Measurements from ENCODE around the gene CSRNP2.
"Not testable (repeated sequence)": the region's sequence is repeated elsewhere in the genome, so short reads cannot be mapped to it uniquely, and the experiment has no call there.

CSRNP2 gene, protein sequence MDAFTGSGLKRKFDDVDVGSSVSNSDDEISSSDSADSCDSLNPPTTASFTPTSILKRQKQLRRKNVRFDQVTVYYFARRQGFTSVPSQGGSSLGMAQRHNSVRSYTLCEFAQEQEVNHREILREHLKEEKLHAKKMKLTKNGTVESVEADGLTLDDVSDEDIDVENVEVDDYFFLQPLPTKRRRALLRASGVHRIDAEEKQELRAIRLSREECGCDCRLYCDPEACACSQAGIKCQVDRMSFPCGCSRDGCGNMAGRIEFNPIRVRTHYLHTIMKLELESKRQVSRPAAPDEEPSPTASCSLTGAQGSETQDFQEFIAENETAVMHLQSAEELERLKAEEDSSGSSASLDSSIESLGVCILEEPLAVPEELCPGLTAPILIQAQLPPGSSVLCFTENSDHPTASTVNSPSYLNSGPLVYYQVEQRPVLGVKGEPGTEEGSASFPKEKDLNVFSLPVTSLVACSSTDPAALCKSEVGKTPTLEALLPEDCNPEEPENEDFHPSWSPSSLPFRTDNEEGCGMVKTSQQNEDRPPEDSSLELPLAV

DNA sequence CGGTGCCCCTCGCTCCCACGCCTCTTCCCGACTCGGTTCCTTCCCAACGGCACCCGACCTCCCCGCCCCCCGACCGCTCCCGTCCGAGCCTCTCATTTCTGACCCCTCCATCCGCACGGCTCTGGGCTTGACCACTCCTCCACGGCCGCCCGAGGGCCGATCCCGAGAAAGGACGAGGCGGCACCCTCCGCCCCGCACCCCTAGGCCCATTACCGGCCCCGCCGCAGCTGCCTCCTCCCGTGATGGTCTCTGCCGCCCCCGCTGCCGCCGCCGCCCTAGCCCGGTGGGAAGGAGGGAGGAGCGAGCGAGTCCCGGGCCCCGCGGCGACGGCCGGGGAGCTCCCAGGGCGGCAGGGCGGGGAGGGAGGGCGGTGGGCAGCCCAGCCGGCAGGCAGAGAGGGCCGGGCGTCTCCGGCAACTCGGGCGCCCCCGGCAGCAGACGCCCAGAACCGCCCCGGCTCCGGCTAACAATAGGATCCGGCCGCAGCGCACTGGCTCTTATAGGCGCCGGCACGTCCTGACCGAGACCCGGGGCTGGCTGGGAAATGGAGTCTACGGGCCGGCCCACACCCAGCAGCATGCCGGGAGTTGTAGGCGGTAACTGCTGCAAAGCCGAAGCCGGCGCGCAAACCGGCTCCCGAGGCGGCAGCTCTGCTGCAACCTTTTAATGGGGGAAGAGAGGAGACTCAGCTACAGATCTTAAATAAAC is at the start of gene CSRNP2:
CSRNP2 (minus strand) TSS at position 471 of the 708 bp plus-strand sequence. CDS start 7,035 bp downstream, outside the sequence.
- peak; percentile 84 to 93 (median 93) for DNase-seq (ENCODE audit: low read depth in 2 of 3, low spot score in 2 of 3)

DNA sequence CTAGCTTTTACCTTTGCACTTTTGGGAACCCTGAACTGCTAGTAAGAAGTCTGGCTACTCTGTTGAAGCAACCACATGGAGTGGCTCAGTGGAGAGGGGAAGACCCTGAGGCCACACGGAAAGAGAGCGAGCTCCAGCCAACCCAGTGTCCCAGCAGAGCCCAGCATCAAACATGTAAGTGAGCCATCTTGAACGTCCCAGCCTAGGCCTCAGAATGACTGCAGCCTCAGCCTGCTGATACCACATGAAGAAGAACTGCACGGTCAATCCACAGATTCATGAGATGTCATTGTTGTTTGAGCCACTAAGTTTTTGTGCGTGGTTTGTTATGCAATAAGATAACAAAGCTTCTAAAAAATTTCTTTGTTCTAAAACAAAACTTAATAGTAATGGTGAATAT is 49.3 kb upstream of the CSRNP2 start:
- DNase-seq (ENCODE audit: low read depth in 2 of 3, low spot score in 2 of 3), result no peak

DNA sequence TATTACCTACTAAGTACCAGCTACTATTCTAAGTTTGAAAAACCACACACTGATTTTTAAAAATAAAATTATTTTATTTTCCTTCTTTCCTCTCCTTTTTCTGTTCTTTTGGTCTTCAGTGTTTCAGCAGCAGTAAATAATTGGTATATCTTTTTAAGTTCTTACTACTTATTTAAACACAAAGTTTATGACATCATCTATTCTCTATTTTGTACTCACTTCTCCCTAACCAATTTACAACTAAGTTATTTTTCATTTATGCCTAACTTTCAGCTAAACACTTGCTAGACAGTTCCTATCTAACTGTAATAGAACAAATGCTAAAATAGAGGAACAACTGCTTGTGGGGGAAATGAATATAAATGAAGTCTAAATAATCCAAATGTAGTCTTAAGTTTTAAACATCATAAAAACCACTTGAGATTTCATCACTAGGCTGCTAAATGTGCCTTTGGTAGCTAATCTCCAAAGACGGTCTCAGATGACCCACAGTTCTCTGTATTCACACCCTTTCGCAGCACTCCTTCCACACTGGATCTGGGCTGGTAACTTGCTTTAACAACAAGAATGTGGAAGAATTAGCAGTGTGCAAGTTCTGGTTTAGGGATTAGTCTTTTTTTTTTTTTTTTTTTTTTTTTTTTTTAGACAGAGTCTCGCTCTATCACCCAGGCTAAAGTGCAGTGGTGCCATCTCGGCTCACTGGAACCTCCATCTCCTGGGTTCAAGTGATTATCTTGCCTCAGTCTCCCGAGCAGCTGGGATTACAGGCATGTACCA is 48.5 kb upstream of the CSRNP2 start:
- DNase-seq (ENCODE audit: low read depth in 2 of 3, low spot score in 2 of 3), result no peak

DNA sequence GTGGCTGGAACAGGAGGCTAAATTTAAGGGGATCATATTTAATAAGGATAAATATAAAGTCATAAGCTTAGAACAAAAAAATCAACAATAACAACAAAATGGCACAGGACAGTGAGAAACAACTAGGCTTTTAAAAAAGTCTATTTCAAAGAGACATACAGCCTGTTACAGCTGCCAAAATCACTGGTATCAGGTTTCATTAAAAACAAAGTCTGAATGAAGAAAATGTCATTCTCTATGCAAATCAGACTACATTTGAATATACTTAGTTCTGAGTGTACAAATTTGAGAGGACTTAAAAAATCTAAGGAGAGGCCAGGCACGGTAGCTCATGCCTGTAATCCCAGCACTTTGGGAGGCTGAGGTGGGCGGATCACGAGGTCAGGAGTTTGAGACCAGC is 45.5 kb upstream of the CSRNP2 start:
- DNase-seq (ENCODE audit: low read depth in 2 of 3, low spot score in 2 of 3), result no peak

DNA sequence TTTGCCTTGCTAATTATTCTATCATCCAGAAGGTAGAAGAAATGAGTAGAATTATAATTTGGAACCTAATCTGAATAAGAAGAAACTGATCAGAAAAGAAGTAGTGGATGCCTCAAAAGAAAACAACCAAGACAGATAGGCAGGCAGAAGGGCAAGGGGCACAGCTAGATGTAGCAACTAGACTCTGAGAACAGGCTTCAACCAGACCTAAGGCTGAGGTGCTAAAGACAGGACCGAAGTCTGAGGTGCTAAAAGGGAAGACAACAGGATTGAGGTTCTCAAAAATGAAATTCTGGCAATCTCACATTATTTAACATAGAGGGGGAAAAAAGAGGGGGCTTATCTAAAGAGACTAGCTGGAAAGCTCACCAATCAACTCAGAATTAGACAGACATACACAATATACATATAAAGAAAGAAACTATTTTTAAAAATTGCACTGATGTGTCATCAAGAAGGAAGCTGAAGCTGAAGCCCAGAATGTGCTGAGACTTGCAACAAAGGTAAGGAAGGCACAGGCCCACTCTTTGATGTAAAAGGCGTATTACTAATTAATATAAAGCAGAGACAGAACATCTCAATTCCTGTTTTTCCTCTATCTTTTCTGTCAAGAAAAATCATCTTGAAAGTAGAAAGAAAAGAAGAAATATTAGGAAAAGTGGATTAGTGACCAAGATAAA is 43.8 kb upstream of the CSRNP2 start:
- DNase-seq (ENCODE audit: low read depth in 2 of 3, low spot score in 2 of 3), result no peak

DNA sequence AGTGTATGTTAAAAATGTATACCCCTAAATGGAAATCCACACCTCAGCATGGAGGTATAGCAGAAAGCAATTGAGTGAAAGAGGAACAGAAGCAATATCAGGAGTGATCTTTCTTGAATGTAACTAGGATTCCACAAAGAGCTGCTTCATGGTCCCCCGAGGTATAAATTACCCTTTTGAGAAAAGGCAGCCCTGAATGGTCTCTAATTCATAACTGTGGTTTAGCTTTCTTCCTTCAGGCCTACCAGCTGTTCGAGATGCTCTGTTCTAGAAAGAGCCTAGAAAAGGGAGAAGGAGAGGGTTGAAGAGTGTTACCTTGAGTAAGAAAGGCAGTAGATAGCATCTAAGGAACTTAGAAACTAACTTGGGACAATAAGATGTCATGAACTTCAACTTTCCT is 42.9 kb upstream of the CSRNP2 start:
- no peak for DNase-seq (ENCODE audit: low read depth in 2 of 3, low spot score in 2 of 3)

DNA sequence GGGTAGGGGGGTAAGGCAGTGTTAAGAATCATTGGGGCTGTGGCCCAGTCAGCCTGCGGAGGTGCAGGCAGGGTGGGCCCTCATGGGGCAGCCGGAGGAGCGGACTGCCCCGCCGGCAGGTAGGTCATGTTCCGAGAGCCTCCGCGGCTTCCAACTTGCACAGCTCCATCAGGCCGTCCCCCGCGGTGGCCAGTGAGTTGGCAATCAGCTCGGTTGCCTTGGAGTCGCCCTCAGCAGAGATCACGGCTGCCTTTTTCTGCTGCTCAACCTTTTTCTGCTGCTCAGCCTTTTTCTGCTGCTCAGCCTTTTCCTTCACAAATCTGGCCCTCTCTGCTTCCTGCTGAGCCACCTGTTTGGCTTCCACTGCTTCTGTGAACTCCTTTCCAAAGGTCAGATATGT is 41.1 kb upstream of the CSRNP2 start:
- no peak for DNase-seq (ENCODE audit: low read depth in 2 of 3, low spot score in 2 of 3)

DNA sequence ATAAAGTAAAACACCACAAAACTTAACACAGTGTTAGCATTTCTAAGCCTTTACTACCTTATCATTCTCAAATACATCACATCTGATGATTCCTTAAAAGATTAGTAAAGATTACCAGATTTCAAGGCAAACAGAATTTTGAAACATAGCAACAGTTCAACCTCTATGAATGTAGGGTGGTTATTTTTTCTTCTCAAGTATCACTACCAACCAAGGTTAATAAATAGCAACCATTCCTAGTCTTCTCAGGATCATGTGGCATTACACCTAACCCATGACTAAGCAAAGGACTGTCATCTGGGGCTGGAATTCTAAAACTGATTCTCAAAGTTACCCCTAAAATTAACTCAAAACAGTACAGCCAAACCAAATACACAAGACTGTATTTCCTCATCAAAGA is 39.4 kb upstream of the CSRNP2 start:
- DNase-seq (ENCODE audit: low read depth in 2 of 3, low spot score in 2 of 3), result no peak

DNA sequence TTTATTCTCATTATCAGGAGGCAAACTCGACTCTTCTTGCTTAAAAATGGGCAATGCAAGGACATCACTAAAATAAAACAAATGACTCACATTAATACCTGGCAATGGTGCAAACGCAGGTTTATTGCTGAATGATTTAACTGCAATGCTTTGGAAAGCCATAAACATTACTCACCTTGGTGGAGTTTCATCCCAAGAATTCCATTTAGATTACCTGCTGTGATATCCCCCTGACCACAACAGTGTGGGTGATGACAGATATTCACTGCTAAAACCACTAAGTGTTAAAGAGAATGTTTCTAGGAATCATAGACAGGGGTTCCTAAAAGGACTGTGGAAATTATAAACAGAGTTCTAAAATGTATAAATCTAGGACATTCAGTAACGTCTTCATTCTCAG is 35.3 kb upstream of the CSRNP2 start:
- DNase-seq (ENCODE audit: low read depth in 2 of 3, low spot score in 2 of 3), result no peak

DNA sequence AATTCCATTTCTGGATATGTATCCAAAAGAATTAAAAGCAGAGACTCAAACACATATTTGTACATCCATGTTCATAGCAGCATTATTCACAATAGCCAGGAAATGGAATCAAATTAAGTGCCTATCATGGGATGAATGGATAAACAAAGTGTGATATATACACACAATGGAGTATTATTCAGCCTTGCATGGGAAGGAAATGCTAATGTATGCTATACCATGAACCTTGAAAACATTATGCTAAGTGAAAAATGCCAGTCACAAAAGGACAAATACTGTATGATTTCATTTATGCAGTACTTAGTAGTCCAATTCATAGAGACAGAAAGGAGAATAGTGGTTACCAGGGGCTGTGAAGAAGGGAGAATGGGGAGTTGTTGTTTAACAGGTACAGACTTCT is 32.1 kb upstream of the CSRNP2 start:
- DNase-seq (ENCODE audit: low read depth in 2 of 3, low spot score in 2 of 3), result no peak

DNA sequence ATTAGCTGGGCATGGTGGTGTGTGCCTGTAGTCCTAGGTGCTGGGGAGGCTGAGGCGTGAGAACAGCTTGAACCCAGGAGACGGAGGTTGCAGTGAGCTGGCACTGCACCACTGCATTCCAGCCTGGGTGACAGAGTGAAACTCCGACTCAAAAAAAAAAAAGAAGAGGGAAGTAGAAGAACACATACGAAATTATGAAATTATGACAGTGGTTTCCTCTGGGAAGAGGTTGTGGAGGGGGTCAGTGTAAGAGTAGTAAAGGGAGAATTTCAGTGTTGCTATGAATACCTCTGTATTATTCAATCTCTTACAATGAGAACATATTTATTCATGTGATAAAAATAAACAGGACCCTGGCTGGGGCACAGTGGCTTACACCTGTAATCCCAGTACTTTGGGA is 24.7 kb upstream of the CSRNP2 start:
- no peak for DNase-seq (ENCODE audit: low read depth in 2 of 3, low spot score in 2 of 3)

DNA sequence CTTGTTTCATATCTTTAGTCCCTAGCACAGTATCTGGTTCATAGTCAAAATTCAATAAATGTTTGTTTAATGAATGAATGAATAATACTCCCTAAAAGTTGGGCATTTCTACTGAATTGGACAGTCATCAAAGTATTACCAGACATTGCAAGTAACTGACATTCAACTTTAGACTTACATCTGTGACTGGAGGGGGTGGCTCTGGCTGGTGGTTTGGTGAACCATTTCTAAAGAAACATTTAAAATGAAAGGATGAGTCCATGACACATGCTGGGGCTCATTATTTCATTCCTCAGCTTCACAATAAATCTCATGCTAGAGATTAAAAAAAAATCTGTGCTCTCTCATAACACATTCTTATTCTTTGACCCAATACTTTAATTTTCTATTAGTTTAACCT is 20.6 kb upstream of the CSRNP2 start:
- no peak for DNase-seq (ENCODE audit: low read depth in 2 of 3, low spot score in 2 of 3)

DNA sequence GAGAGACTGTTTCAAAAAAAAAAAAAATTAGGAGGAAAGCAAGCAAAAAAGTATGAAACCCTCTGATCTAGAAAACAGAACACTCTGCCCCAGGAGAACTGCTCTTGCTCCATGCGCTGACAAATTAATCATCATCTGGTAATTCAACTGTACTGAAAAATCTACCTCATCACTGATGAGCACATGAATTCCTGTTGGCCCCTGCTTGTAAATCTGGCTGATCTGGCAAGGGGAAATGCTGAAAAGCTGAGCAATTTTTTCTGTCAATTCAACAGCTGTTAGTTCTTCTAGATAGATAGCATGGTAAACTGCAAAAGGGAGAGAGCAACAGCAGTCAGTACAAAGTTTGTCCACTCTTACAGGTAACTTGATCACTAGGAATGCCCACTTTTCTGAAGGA is 15.2 kb upstream of the CSRNP2 start:
- DNase-seq (ENCODE audit: low read depth in 2 of 3, low spot score in 2 of 3), result no peak

DNA sequence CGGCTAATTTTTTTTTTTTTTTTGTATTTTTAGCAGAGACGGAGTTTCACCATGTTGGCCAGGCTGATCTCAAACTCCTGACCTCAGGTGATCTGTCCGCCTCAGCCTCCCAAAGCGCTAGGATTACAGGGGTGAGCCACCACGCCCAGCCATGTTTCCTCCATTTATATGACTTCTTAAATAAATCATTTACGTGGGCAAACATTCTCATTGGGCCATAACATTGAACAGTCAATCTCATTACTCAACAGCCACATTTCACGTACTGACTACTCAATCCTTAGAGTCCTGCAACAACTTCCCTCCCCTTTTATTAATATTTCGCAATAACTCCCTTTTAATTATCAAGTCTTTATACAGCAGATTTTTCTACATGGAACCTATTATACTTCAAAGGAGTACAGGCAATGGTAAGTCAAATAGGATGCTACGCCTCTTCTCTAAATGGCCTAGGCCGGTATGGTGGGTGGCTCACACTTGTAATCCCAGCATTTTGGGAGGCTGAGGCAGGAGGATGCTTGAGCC is 7.4 kb upstream of the CSRNP2 start:
- DNase-seq (ENCODE audit: low read depth in 2 of 3, low spot score in 2 of 3), result no peak

DNA sequence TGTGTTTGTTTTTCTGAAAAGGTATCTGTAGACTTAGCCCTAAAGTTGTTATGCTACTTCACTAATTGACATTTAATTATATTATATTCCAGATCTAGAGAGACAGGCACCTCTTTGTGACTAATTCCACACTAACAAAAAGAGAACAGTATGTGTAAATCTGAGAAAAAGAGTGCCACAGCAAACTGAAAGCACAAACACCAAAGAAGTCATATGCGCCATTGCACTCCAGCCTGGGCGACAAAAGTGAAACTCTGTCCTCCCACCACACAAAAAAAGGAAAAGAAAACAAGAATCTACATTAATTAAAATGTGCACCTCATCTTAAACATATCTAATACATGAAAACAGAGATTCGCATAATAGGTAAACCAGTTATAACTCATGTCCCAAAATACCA is 4.4 kb upstream of the CSRNP2 start:
- DNase-seq (ENCODE audit: low read depth in 2 of 3, low spot score in 2 of 3), result no peak

DNA sequence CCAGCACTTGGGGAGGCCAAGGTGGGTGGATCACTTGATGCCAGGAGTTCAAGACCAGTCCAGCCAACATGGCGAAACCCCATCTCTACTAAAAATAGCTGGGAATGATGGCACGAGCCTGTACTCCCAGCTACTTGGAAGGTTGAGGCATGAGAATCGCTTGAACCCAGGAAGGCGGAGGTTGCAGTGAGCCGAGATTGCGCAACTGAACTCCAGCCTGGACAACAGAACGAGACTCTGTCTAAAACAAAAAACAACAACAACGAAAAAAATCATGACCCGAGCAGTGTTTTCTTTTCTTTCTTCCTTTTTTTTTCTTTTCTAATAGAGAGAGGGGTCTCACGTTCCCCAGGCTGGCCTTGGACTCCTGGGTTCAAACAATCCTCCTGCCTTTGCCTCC is 3.5 kb upstream of the CSRNP2 start:
- no peak for DNase-seq (ENCODE audit: low read depth in 2 of 3, low spot score in 2 of 3)

DNA sequence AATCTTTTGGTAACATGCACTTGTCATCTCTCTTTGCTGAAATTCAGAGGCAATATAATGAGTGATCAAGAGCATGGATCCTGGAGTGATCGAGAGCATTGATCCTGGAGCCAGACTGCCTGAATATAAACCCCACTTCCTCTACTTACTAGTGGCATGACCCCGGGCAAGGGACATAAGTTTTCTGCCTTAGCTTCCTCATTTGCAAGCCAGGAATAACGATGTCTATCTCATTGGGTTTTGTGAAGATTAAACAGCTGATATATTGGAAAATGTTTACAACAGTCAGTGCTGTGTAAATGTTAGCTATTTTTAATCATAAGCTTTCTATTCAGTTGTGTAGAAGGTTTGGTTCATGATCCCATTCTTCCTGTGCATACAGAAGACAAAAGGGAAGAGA is 2.4 kb upstream of the CSRNP2 start:
- DNase-seq (ENCODE audit: low read depth in 2 of 3, low spot score in 2 of 3), result no peak

DNA sequence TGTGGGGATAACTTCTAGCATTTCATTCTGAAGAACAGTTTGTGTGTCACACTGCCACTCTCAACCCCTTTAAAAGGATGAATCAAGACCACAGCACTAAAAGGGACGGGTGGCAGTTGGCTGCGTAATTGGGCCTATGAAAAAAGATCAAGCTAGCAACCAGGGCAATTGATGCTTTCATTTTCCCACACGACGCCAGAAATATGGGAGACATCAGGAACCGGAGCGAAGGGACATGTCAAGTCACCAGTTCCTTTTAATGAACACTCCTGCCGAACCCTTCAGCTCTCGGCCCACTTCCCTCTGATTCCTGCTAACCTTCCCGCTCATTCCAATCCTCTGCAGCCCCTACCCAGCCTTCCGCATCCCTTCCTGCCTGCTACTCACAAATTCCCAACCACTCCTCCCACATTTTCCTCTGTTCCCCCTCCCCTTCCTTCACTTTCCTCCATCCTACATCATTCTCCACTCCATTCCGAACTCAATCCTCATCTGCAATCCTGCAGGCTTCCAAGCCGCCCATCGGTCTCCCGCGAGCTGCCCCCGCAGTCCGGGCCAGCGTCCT is 753 bp downstream of the CSRNP2 start:
- no peak for DNase-seq (ENCODE audit: low read depth in 2 of 3, low spot score in 2 of 3)

DNA sequence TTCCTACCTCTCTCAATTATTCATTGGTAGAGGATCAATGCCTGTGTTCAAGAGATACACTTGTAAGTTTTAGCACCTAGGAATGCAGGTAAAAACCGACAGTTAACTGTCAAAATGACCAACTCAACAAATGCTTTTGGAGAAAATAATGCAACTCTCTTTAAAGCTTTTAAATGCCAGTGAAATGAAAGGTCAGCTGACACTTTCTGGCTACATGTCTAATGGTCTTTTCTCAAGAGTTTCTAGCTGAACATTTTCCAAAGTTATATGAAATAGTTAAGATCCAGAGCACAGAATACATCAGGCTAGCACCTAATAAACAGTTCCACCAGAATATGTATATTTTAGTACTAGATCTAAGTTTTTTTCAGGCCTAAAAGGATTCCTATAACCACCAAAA is 2.0 kb downstream of the CSRNP2 start:
- no peak for DNase-seq (ENCODE audit: low read depth in 2 of 3, low spot score in 2 of 3)

DNA sequence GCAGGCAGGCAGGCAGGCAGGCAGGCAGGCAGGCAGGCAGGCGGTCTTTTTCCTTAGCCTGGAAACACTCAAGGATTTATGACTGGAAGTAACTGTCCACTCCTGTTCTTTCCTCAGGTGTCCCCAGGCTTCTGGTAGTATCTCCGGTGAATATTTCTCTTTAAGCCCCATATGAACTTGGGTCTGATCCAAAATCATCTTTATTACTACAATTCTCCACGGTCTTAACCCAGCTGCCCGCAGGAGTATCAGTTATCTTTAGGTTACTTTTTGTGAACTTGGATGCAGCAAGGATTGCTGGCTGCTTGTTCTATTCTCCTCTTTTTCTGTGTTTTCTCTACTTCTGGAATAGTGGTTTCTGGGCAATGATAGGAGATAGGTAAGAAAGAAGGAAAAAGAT is 3.3 kb downstream of the CSRNP2 start:
- no peak for DNase-seq (ENCODE audit: low read depth in 2 of 3, low spot score in 2 of 3)

DNA sequence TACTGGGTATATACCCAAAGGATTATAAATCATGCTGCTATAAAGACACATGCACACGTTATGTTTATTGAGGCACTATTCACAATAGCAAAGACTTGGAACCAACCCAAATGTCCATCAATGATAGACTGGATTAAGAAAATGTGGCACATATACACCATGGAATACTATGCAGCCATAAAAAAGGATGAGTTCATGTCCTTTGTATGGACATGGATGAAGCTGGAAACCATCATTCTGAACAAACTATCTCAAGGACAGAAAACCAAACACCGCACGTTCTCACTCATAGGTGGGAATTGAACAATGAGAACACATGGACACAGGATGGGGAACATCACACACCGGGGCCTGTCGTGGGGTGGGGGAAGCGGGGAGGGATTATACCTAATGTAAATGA is 4.5 kb downstream of the CSRNP2 start:
- not testable (repeated sequence) for DNase-seq (ENCODE audit: low read depth in 2 of 3, low spot score in 2 of 3)

All from activated CD8-positive, alpha-beta memory T cell treated with anti-CD3 and anti-CD28 coated beads for 48 hours (primary cell).